ENCODE results near the gene ANKRD40.
"Not testable (repeated sequence)": the region's sequence is repeated elsewhere in the genome, so short reads cannot be mapped to it uniquely, and the experiment has no call there.

ANKRD40 gene

DNA sequence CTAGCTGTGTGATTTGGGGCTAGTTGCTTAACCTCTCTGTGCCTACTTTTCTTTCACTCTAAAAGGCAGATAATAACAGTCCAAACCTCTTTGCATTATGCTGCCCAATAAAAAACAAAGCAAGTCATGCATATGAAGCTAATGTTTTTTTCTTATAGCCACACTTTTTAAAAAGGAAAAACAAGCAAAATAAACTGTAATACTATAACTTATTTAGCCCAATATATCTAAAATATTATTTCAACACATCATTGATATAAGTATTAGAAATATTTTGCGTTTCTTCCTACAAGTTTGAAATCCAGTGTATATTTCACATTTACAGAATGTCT, 22.4 kb downstream of the ANKRD40 start:
- no peak for DNase-seq

DNA sequence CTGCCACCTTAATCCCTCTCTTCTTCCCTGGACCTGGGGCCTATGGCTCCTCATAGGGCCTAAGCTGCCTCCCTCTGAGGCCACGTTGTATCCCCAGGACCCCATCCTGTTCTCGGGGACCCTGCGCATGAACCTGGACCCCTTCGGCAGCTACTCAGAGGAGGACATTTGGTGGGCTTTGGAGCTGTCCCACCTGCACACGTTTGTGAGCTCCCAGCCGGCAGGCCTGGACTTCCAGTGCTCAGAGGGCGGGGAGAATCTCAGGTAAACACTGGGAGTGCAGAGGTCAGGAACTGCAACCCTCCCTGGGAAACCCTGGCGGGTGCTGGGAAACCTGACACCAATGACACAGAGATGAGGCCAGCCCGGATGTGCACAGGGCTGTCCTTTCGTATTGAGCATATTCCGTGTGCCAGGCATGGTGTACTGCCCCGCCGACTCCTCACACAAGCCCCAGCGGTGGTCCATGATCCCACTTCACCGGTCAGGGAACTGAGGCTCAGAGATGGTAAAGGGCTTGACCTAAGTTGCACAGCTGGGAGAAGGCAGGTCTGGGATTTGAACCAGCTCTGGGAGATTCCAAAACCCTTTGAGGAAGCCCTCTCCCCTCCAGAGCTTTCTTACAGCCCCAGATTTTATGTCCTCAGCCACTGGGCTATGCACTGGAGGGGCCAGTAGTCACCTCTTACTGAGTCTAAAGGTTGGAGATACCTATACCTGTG, 22.9 kb downstream of the ANKRD40 start:
- no peak for DNase-seq

DNA sequence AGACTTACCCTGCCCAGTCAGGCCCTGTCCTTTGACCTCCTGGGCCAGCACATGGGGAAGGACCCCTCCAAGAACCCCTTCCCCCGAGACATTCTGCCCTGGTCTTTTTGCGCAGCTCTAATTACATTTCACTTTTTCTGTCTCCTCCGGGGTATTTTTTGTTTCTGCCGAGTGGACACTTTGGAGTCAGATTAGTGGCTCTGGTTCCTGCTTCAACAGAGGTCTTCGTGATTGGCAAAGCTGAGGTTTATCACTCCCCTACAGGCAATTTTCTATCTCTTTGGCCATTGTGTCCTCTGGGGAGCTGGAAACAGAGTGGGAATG, 23.5 kb downstream of the ANKRD40 start:
- no peak for DNase-seq

DNA sequence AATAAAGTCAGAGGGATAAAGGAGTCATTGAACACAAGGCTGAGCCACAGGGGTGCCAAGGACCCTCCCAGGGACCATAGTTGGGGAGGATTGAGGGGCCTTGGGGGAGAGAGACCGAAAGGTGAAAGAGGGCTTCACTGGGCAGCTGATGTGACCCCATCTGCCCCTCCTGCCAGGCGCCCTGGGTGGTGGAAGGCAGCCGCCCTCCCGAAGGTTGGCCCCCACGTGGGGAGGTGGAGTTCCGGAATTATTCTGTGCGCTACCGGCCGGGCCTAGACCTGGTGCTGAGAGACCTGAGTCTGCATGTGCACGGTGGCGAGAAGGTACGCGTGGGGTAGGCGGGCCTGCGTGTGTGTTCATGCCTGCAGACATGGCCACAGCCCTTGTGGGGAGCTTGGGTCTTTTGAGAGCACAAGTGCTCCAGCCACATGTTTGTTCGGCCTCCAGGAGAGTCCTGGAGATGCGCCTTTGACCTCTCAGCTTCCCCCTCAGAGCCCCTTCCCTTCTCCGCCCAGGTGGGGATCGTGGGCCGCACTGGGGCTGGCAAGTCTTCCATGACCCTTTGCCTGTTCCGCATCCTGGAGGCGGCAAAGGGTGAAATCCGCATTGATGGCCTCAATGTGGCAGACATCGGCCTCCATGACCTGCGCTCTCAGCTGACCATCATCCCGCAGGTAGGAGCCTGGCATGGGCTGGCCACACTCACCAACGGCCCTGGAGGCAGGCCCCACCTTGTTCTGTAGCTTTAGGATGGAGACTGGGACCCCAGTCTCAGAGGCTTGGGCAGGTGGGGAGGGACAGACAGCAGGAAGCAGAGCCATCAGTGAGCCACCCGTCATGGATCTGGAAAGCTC, 24.1 kb downstream of the ANKRD40 start:
- DNase-seq, result no peak

DNA sequence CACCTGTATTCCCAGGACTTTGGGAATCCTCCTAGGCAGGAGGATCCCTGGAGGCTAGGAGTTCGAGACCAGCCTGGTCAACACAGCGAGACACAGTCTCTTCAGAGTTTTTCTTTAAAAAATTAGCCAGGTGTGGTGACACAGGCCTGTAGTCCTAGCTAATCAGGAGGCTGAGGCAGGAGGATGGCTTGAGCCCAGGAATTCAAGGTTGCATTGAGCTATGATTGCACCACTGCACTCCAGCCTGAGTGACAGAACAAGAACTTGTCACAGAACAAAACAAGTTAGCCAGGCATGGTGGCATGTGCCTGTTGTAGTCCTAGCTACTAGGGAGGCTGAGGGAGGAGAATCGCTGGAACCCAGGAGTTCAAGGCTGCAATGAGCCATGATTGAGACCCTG, 24.8 kb downstream of the ANKRD40 start:
- DNase-seq, result no peak

DNA sequence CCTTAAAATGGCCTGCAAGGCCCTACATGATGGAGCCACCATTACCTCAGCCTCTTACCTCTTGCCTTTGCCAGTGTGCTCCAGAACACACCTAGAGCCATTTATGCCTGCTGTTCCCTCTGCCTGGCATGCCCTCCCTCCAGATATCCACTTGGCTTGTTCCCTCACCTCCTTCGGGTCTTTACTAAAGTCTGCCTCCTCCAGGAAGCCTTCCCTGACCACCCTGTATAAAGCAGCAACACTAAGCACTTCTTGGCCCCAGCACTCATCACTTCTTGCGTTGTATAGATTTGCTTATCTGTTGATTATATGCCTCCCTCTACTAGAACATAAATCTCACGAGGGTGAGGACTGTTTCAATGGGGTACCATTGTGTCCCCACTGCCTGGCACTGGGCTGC, 25.3 kb downstream of the ANKRD40 start:
- no peak for DNase-seq

DNA sequence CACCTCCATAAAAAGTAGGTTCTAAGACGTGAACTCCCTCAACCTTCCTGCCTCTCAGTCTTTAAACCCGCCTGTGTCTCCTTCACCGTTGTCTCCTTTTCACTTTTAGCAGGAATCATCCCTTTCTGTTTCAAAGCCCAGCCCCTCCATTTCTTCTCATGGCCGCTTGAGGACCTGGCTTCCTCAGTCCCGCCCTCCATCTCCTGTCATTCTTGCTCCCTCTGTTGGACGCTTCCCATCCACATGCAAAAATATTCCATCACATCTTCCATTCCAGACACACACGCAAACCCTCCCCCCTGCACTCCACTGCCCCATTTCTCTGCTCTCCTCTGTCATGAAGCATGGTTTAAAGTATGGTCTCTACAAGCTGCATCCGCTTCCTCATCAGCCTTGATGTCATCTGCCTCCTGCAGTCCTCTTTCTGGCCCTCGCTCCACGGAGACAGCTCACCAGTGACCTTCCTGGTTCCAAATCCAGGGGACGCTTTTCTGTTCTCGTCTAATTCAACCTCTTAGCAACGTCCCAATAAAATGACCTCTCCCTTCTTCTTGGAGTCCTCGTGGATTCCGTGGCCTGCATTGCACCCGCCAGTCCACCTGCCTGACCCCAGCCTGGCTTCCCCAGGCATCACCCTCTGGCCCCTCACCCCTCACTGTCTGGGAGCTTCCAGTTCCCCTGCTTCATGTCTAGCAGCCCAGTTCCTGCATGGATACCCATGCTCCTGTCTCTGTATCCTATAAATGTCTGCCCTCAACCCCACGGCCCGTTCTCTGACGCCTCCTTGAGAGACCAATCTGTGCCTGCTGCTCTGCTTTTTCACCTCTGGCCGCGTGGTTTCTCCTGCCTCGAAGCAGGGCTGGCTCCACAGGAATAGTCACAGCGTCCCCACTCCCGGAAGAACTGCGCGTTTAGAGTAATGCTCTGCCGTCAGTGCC, 26.2 kb downstream of the ANKRD40 start:
- no peak for DNase-seq

DNA sequence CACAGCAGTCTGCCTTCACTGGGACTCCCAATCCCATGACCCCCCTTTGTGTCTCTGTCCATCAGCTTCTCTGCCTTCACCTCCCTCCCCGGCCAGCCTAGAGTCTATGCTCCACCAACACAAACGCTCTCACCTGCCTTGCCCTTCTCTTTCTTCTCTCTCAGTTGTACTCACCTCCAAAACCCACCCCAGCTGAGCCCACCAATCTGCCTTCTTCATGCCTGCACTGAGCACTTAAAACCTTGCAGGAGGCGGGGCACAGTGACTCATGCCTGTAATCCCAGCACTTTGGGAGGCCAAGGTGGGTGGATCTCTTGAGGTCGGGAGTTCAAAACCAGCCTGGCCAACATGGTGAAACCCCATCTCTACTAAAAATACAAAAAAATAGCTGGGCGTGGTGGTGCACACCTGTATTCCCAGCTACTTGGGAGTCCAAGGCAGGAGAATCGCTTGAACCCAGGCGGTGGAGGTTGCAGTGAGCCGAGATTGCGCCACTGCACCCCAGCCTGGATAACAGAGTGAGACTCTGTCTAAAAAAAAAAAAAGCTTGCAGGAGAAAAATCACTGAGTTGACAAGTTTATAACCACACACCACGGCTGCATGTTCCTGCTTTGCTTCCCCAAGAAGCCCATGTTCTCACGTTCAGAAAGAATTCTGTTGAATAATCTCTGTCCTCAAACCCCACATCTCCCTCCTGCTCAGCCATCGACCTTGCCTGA, 27.0 kb downstream of the ANKRD40 start:
- DNase-seq, result not testable (repeated sequence)

DNA sequence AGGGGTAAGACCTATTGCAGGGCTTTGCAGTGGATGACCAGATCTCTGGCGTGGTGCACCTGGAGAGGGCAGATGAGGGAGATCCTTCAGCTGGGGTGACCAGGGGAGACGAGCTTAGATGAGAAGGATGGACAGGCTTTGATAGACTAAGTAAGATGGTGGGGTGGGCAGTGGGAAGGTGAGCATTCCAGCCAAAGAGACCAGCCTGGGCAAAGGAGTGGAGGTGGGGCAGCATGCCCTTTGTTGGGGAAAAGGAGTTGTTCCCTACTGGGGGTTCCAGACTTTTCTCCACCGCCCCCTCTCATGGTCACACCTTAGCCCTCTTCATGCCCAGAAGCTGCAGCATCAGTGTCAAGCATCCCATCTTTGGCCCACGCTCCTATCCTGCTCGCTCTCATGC, 27.6 kb downstream of the ANKRD40 start:
- DNase-seq, result no peak

DNA sequence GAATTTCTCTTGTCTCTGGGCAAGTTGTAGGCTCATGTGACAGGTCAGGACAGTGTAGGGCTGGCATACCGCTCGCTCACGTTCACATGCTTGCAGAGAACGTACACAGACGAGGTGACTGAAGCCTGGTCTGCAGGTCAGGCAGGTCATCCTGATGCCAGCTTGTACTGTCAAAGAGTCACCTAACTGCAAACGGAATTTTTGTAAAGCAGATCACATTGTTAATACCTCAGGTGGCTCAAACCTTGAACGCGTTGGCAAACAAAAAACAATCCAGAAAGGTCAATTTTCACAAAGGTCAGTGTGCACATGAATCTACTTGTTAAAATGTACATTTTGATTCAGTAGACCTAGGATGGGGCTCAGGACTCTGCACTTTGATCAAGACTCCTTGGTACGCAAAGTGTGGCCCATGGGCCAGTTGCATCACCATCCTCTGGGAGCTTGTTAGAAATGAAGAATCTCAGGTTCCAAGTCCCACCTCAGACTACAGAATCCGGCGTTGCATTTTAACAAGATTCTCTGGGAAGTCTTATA, 28.6 kb downstream of the ANKRD40 start:
- no peak for DNase-seq

DNA sequence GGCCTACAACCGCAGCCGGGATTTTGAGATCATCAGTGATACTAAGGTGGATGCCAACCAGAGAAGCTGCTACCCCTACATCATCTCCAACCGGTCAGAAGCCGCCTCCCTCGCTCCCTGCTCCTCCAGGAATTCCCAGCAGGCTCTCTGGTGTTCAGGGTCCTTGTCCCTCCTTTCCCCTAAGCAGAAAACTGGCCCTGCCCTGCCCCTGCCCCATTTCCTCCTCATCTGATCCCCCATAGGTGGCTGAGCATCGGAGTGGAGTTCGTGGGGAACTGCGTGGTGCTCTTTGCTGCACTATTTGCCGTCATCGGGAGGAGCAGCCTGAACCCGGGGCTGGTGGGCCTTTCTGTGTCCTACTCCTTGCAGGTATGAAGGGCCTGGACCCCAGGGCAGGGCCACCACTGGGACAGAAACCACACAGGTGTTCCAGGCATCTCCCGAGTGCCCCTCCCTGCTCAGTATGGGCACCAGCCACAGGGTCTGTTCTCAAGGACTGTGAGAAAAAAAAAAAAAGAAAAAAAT, 29.8 kb downstream of the ANKRD40 start:
- no peak for DNase-seq

DNA sequence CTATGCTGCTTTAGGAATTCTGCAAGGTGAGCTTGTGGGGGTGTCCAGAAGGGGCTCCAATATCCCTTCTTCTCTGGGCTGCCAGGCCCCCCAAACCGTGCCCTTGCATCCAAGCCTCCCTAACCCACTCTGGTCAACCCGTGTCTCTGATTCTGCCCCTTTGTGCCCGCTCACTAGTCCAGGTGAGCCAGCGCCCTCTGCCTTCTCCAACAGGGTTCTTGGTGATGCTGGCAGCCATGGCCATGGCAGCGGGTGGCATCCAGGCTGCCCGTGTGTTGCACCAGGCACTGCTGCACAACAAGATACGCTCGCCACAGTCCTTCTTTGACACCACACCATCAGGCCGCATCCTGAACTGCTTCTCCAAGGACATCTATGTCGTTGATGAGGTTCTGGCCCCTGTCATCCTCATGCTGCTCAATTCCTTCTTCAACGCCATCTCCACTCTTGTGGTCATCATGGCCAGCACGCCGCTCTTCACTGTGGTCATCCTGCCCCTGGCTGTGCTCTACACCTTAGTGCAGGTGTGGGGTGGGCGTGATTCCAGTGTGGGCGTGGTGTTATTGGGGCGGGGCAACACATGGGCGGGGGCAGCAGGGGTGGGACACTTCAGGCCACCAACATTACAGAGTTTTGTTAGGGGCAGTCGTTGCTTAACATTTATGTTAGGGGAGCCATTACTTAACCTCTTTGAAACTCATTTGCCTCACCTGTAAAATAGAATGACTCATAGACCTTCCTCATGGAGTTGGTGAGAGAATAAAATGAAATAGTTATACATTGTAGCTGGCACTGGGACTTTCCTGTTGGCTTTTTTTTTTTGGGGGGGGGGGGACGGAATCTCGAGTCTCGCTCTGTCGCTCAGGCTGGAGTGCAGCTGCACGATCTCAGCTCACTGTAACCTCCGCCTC, 31.4 kb downstream of the ANKRD40 start:
- no peak for DNase-seq

DNA sequence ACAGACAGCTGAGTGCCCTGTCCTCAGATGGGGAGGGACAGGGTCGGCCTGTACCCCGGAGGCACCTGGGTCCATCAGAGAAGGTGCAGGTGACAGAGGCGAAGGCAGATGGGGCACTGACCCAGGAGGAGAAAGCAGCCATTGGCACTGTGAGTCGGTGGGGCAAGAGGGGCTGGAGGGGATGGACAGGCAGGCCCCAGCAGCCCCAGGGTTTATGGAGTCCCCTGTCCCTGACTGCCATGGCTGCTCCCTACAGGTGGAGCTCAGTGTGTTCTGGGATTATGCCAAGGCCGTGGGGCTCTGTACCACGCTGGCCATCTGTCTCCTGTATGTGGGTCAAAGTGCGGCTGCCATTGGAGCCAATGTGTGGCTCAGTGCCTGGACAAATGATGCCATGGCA, 32.1 kb downstream of the ANKRD40 start:
- peak; percentile 20 for DNase-seq

DNA sequence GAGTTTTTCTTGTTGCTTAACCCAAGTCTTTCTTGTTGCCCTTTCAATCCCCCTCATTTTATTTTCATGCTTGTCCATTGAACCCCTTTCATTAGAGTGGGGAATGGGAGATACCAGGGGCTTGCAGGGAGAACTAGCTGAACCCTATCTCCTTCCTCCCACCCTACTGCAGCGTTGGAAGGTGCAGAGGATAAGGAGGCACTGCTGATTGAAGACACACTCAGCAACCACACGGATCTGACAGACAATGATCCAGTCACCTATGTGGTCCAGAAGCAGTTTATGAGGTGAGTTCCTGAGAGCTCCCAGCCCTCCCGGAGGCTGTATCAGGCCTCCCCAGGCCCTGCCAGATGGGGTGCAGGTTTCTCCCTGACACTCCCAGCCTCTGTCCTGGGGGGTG, 32.5 kb downstream of the ANKRD40 start:
- DNase-seq, result no peak

DNA sequence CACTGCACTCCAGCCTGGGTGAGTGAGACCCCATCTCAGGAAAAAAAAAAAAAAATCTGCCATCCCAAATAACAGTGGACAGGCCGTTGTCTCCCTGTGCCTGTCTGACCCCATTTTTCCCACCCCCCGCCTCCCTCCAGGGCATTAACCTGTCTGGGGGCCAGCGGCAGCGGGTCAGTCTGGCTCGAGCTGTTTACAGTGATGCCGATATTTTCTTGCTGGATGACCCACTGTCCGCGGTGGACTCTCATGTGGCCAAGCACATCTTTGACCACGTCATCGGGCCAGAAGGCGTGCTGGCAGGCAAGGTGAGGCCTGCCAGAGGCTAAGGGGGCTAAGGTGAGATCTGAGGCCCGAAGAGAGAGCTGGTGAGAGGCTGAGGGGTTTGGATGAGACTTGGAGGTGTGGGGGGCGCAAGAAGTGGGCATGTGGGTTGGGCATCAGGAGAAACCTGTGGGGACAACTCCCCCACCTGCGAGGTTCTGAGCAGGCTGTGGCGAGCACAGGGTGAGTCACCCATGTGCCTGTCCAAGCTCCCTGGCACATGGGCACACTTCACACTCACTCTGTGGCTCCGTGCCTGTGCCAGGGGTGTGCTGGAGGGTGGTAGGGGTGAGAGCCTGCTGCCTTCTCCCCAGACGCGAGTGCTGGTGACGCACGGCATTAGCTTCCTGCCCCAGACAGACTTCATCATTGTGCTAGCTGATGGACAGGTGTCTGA, 34.7 kb downstream of the ANKRD40 start:
- DNase-seq, result no peak

DNA sequence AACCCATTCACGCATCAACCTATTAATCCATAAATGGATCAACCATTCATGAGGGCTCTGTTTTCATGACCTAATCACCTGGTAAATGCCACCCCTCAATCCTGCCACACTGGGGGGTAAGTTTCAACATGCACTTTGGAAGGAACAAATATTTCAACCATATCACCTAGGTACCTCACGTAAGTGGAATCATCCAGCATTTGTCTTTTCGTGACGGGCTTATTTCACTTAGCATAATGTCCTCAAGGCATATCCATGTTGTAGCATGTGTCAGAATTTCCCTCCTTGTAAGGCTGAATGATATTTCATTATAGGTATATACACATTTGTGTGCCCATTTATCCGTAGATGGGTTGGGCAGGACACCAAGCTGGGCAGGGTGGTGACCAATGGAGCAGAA, 35.6 kb downstream of the ANKRD40 start:
- no peak for DNase-seq

DNA sequence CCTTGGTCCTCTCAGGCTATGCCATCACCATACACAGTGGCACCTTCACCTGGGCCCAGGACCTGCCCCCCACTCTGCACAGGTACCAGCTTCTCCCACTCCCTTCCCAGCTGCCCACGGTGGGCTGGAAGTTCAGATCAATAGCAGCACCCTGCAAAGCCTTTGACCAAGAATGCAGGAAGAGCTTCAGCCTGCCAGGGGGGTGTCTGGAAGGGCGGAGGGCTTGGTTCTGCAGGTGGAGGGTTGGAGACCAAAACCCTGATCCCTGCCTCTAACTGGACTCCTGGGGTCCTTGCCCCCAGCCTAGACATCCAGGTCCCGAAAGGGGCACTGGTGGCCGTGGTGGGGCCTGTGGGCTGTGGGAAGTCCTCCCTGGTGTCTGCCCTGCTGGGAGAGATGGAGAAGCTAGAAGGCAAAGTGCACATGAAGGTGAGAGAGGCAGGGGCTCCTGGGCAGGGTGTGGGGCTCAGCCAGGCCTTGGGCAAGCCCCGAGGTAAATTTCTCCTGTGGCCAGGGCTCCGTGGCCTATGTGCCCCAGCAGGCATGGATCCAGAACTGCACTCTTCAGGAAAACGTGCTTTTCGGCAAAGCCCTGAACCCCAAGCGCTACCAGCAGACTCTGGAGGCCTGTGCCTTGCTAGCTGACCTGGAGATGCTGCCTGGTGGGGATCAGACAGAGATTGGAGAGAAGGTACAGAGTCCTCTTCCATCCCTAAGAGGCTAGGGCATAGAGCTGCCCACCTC, 38.7 kb downstream of the ANKRD40 start:
- DNase-seq, result no peak

DNA sequence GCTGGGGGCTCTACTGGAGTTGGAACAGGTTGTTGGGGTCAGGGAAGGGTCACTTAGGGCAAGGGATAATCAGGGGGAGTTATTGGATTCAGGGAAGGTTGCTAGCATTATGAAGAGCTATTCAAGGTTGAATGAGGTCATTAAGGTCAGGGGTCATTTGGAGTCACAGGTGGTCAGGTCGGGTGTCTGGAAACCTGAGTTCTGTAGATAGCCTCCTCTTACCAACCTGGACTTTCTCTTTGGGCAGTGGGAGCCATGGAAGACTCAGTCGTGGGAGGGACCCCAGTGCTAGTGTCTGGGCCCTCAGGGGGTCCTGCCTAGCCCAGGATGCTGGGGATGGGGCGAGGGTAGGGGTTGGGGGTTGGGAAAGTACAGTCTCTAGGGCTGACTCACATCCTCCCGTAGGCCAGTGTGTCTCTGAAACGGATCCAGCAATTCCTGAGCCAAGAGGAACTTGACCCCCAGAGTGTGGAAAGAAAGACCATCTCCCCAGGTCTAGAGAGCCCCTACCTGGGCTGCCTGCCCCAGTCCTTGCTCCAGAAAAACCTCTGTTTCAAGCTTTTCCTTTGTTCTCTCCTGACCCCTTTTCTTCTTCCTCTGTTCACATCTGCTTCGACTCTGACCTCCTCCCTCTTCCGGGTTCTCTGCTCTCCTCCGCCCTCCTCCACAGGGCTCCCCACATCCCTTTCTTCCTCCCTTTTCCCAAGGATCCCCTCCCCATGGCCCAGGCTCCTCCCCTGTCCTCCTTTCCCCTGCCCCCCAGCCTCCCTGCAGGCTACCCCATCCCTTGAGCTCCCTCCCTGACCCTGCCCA, 39.5 kb downstream of the ANKRD40 start:
- no peak for DNase-seq

Data from NCI-H524 treated with DMSO at 0.1 percent for 48 hours (cell line).